Right lobe of liver (tissue), 6 donors: ENCODE data around the gene SPDYE2. TPM values are rescaled to one million over a fixed set of nuclear protein-coding genes. Genes with fewer than 3 reads are reported as not detected.
A peak's percentile ranks its signal among the peaks of the same experiment; 100 is the strongest.
"Not testable (repeated sequence)": the region's sequence is repeated elsewhere in the genome, so short reads cannot be mapped to it uniquely, and the experiment has no call there.

Source experiments
- ATAC-seq, 4 donors: fragments of 200-7000 bp; cut with Tn5 transposase; one replicate each; pipeline ENCODE4 v1.9.1; 2020; ENCODE audit warnings: mild to moderate bottlenecking in 4 of 4, moderate library complexity in 4 of 4
- DNase-seq, 3 donors: peaks; one replicate each; pipeline ENCODE4 v3.0.0-alpha.2; 2020
- H3K27ac ChIP-seq, 3 donors: fragments of 200-600 bp; one replicate each; pipeline ENCODE4 v1.8.0; 2022
- H3K27me3 ChIP-seq, 2 donors: fragments of 200-600 bp; one replicate each; pipeline ENCODE4 v1.8.0; 2022
- H3K36me3 ChIP-seq, 4 donors: fragments of 200-600 bp; sonication (generic) in 1 of 4; one replicate each; pipeline versions ENCODE4 v1.5.1 to v1.8.0; 2017 to 2022; ENCODE audit warnings: control low read depth in 1 of 4
- H3K4me1 ChIP-seq, 4 donors: fragments of 200-600 bp; sonication (generic) in 1 of 4; one replicate each; pipeline versions ENCODE4 v1.5.1 to v1.8.0; 2017 to 2022; ENCODE audit warnings: control low read depth in 1 of 4
- H3K4me3 ChIP-seq, 3 donors: fragments of 200-600 bp; one replicate each; pipeline ENCODE4 v1.8.0; 2022
- H3K9me3 ChIP-seq, 4 donors: fragments of 200-600 bp; sonication (generic) in 1 of 4; one replicate each; pipeline versions ENCODE4 v1.5.1 to v1.8.0; 2017 to 2022; ENCODE audit warnings: control low read depth in 1 of 4
- WGBS: methylation state at CpG from one replicate; pipeline ENCODE4 v1.1.6; 2018; ENCODE audit warnings: low coverage, low lambda C conversion rate; ENCODE audit not compliant: insufficient coverage; ENCODE audit errors: missing lambda C conversion rate; 5-methylcytosine and 5-hydroxymethylcytosine counted together
- intact Hi-C, 2 donors: fragments of 100-400 bp; cut with DNase I; formaldehyde crosslinking; loops; one replicate each; pipeline versions ENCODE4 v1.11.2 to v1.14.1; 2022
- total RNA-seq, 6 experiments: library from RNA; depleted of rRNA in 2 of 6; stranded (reverse); fragments of >200 nt in 2 of 6; fragmentation: NEBNext Ultra II Directional in 3 of 6; extraction: Animal tissue kit (Norgen Biotek cat#: 25700) in 3 of 6; gene quantifications; one replicate each; pipeline versions ENCODE4 v1.1.0 to v1.2.4, GENCODE V29; 2016 to 2023
- donor health status: DM: no; HTN: yes; CAD: no.
- donor health status: DM: no; HTN: no; CAD: no.
- donor health status: DM: no; HTN: no; CAD: no.
- donor health status: DM: no; HTN: yes; CAD: no.
- donor health status: DM: no; HTN: yes; CAD: no.

Gene SPDYE2
- total RNA-seq, 6 experiments from 2014 or later = 0.13 to 0.30 TPM; not detected in 4

DNA sequence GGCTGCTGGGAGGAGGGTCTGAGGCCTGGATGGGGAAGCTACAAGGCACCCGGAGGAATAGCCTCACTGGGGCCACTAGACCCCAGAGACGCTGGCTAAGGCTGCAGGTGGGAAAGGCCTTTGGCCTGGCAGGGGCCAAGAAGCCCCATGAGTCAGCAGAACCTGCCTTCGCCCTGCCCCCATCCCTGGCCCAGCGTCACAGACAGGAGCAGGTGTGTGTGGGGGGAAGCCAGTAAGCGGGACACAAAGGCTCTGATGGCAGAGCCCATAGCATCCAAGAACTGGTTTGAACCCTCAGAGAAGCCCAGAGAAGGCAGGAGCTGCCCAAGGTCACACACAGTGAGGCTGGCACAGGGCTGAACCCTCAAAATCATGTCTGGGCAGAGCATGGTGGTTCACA is 55.8 kb downstream of the SPDYE2 start:
- H3K4me3 ChIP-seq, H3K4me1 ChIP-seq, H3K9me3 ChIP-seq, ATAC-seq, H3K27me3 ChIP-seq, H3K27ac ChIP-seq, DNase-seq, intact Hi-C loops, H3K36me3 ChIP-seq: not testable (repeated sequence)
- WGBS = no CpG with 5 or more reads among the region's 5 CpGs

GRCh38 chr7:102609734-102610133 is 58.7 kb downstream of the SPDYE2 start:
- H3K27me3 ChIP-seq, intact Hi-C loops, H3K4me3 ChIP-seq, DNase-seq, H3K27ac ChIP-seq, ATAC-seq, H3K36me3 ChIP-seq, H3K9me3 ChIP-seq, H3K4me1 ChIP-seq: not testable (repeated sequence)
- no CpG with 5 or more reads among the region's 10 CpGs for WGBS

- H3K9me3 ChIP-seq, H3K27me3 ChIP-seq, H3K4me3 ChIP-seq, H3K36me3 ChIP-seq, ATAC-seq, intact Hi-C loops, DNase-seq, H3K4me1 ChIP-seq, H3K27ac ChIP-seq: not testable (repeated sequence)
- no CpG with 5 or more reads among the region's 7 CpGs for WGBS
Observed at GRCh38 chr7:102610441-102610840, 59.4 kb downstream of the SPDYE2 start.

- H3K9me3 ChIP-seq, intact Hi-C loops, H3K4me1 ChIP-seq, H3K27me3 ChIP-seq, H3K36me3 ChIP-seq, DNase-seq, H3K27ac ChIP-seq, H3K4me3 ChIP-seq: not testable (repeated sequence)
- no CpG with 5 or more reads among the region's 30 CpGs for WGBS
- ATAC-seq = peak; percentile 39 to 50 (median 47)
Observed at GRCh38 chr7:102611013-102611674, 60.1 kb downstream of the SPDYE2 start.

DNA sequence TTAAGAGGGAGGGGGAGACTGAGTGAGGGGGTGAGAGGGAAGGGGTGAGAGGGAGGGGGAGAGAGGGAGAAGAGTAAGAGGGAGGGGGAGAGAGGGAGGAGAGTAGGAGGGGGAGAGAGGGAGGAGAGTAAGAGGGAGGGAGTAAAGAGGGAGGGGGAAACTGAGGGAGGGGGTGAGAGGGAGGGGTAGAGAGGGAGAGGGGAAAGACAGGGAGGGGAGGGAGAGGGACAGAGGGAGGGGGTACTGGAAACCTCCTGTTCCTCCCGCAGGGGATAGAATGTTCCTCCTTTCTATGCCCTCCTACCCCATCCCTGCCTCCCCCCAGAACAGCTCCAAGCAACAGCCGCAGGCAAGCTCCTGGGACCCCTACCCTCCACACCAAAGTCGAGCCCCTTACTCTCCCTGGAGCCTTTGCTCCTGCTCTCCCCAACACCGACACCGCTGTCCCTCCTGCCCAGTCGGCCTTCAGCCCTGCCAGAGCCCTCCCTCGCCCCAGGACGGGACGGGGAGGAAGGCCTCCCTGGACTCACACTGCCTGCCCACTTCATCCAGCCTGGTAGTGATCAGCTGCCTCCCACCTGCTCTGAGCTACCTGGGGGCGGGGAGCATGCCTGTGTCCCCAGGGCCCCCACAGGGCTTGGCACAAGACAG is 60.8 kb downstream of the SPDYE2 start:
- 37% methylated on average over 4 of the region's 10 CpGs for WGBS
- DNase-seq = peak; percentile 27 to 56 (median 50)
- H3K36me3 ChIP-seq, intact Hi-C loops, H3K4me3 ChIP-seq, H3K27me3 ChIP-seq, ATAC-seq, H3K27ac ChIP-seq, H3K4me1 ChIP-seq, H3K9me3 ChIP-seq: not testable (repeated sequence)

Other genes starting within 250 kb of the SPDYE2 start
- gene SPDYE6, start 194.8 kb upstream of the SPDYE2 start, total RNA-seq = not detected
- 1 to 10 TPM; 6.1 to 9.8 (median 8.9) TPM for gene PRKRIP1, start 154.9 kb upstream of the SPDYE2 start, total RNA-seq
- gene ORAI2, start 117.7 kb upstream of the SPDYE2 start, total RNA-seq = 1 to 10 TPM; 1.2 to 4.2 (median 2.6) TPM
- 10 to 100 TPM in 1 of 6 experiments, 1 to 10 TPM in 5; 3.7 to 11.7 (median 5.6) TPM for gene ALKBH4, start 86.4 kb upstream of the SPDYE2 start, total RNA-seq
- 10 to 100 TPM in 4 of 6 experiments, 1 to 10 TPM in 2; 8.3 to 15.5 (median 12.9) TPM for gene LRWD1, start 86.2 kb upstream of the SPDYE2 start, total RNA-seq
- gene POLR2J, start 72.3 kb upstream of the SPDYE2 start, total RNA-seq = 10 to 100 TPM; 18.8 to 27.1 (median 20.3) TPM
- 1 to 10 TPM; 1.1 to 3.4 (median 2.7) TPM for gene RASA4B, start 33.4 kb upstream of the SPDYE2 start, total RNA-seq
- 10 to 100 TPM in 2 of 6 experiments, 1 to 10 TPM in 2, under 1 TPM in 1, not detected in 1; 0.43 to 10.8 (median 7.9) TPM for gene UPK3BL2, start 7.5 kb upstream of the SPDYE2 start, total RNA-seq
- 10 to 100 TPM in 4 of 6 experiments, 1 to 10 TPM in 2; 6.3 to 25.3 (median 12.9) TPM for gene POLR2J3, start 21.4 kb downstream of the SPDYE2 start, total RNA-seq
- gene RASA4, start 65.5 kb downstream of the SPDYE2 start, total RNA-seq = 10 to 100 TPM in 1 of 6 experiments, 1 to 10 TPM in 5; 1.9 to 10.5 (median 7.2) TPM
- 10 to 100 TPM in 2 of 6 experiments, 1 to 10 TPM in 4; 6.2 to 12.4 (median 8.8) TPM for gene UPK3BL1, start 91.6 kb downstream of the SPDYE2 start, total RNA-seq
- gene SPDYE2B, start 99.1 kb downstream of the SPDYE2 start, total RNA-seq = not detected
- gene POLR2J2, start 120.4 kb downstream of the SPDYE2 start, total RNA-seq = 1 to 10 TPM in 4 of 6 experiments, under 1 TPM in 2; 0.25 to 9.5 (median 5.2) TPM
- 10 to 100 TPM in 2 of 6 experiments, 1 to 10 TPM in 4; 6.4 to 13.5 (median 8.4) TPM for gene FAM185A, start 197.8 kb downstream of the SPDYE2 start, total RNA-seq